A549 (cell line): Measurements from ENCODE around the gene STAT1.

Source experiments
- CEBPB ChIP-seq, 2 experiments: fragments of >200 bp in 1 of 2; sonication (Bioruptor Twin) in 1 of 2; formaldehyde crosslinking in 1 of 2; IDR thresholded peaks; 2 replicates each; pipeline ENCODE4 v1.6.1; 2012 to 2016
- CHD4 ChIP-seq: fragments of 200-600 bp; sonication (generic); IDR thresholded peaks from 2 replicates; pipeline ENCODE4 v1.6.1; 2016; ENCODE audit warnings: antibody characterized with exemption, mild to moderate bottlenecking, borderline replicate concordance
- EP300 ChIP-seq, 2 experiments: fragments of >200 bp; sonication (Bioruptor Twin); formaldehyde crosslinking; IDR thresholded peaks; 2 replicates in 1 of 2; 3 replicates in 1 of 2; pipeline ENCODE4 v1.6.1; 2016 to 2017
- FOSL2 ChIP-seq, 2 experiments: fragments of 450-650 bp in 1 of 2; fragments of >200 bp in 1 of 2; sonication (Bioruptor Twin) in 1 of 2; formaldehyde crosslinking; IDR thresholded peaks; 2 replicates each; pipeline versions ENCODE4 v1.5.0 to v1.6.1; 2016 to 2020; ENCODE audit warnings: mild to moderate bottlenecking in 1 of 2, moderate library complexity in 1 of 2
- JUNB ChIP-seq: fragments of >200 bp; sonication (Bioruptor Twin); formaldehyde crosslinking; IDR thresholded peaks from 2 replicates; pipeline ENCODE4 v1.6.1; 2016
- MAFK ChIP-seq: fragments of 450-650 bp; IDR thresholded peaks from 2 replicates; pipeline ENCODE4 v1.6.1; 2014; ENCODE audit not compliant: partially characterized antibody
- MAZ ChIP-seq: fragments of 150-350 bp; IDR thresholded peaks from 2 replicates; pipeline ENCODE4 v1.6.1; 2014; ENCODE audit warnings: antibody characterized with exemption, low read depth, low read length, borderline replicate concordance
- NPAS2 ChIP-seq: fragments of 250-450 bp; sonication (Bioruptor Pico); IDR thresholded peaks from 2 replicates; pipeline ENCODE4 v1.8.0; 2022; ENCODE audit warnings: mild to moderate bottlenecking, moderate library complexity, borderline replicate concordance
- POLR2A ChIP-seq: IDR thresholded peaks from 2 replicates; pipeline ENCODE4 v1.6.1; 2012; ENCODE audit warnings: mild to moderate bottlenecking, low read length
- RFX5 ChIP-seq: fragments of 450-650 bp; IDR thresholded peaks from 2 replicates; pipeline ENCODE4 v1.7.1; 2014; ENCODE audit warnings: antibody characterized with exemption, mild to moderate bottlenecking, moderate library complexity
- SMC3 ChIP-seq: fragments of >200 bp; sonication (Bioruptor Twin); formaldehyde crosslinking; IDR thresholded peaks from 3 replicates; pipeline ENCODE4 v1.6.1; 2018; ENCODE audit warnings: inconsistent platforms
- TF ChIP-seq, protein P1 (sequence below): fragments of >200 bp; sonication (Bioruptor Twin); formaldehyde crosslinking; IDR thresholded peaks from 3 replicates; pipeline ENCODE4 v1.5.1; 2016
- TF ChIP-seq, protein P2 (sequence below): fragments of 200-600 bp; sonication (generic); IDR thresholded peaks from 2 replicates; pipeline ENCODE4 v1.6.1; 2016; ENCODE audit warnings: antibody characterized with exemption, mild to moderate bottlenecking, moderate library complexity

DNA sequence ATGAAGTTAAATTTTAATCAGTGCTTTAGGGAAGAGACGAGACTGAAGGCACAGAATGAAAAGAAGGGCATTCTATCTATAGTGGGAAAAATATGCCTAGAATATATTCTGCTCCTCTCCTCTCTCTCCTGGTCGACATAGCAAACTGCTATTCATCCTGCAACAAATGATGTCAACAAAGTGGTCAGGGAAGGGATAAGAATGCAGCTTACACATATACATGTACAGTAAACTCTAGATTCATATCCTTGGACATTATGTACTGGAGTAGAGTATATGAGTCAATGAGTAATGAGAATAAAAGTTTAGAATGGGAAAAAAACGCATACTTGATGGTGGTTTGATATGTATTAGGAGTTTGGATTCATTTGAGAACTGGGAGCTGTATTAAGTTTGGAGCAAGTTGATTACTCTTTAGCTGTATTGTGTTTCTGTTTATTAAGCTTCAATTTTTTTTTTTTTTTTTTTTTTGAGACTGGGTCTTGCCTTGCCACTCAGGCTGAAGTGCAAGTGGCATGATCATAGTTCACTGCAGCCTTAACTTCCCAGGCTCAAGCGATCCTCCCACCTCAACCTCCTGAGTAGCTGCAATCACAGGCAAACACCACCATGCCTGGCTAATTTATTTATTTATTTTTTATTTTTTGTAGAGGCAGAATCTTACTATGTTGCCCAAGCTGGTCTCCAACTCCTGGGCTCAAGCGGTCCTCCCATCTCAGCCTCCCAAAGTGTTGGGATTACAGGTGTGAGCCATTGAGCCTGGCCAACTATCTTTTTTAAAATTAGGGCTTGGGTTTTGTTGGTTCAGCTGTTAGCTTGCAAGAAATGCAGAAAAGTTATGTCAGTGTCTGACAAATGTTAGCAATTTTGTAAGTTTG, 53.8 kb downstream of the STAT1 start:
- TF ChIP-seq, protein P1, sequence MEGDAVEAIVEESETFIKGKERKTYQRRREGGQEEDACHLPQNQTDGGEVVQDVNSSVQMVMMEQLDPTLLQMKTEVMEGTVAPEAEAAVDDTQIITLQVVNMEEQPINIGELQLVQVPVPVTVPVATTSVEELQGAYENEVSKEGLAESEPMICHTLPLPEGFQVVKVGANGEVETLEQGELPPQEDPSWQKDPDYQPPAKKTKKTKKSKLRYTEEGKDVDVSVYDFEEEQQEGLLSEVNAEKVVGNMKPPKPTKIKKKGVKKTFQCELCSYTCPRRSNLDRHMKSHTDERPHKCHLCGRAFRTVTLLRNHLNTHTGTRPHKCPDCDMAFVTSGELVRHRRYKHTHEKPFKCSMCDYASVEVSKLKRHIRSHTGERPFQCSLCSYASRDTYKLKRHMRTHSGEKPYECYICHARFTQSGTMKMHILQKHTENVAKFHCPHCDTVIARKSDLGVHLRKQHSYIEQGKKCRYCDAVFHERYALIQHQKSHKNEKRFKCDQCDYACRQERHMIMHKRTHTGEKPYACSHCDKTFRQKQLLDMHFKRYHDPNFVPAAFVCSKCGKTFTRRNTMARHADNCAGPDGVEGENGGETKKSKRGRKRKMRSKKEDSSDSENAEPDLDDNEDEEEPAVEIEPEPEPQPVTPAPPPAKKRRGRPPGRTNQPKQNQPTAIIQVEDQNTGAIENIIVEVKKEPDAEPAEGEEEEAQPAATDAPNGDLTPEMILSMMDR = no peak
- TF ChIP-seq SMC3 (no peak), EP300 (IDR thresholded peaks at IDR 0.05) (no peak), RFX5 (no peak), MAFK (no peak), FOSL2 (IDR thresholded peaks at IDR 0.05) (no peak), FOSL2 (CRISPR knock-in tag; IDR thresholded peaks at IDR 0.05) (no peak; the same call in 1 of the 2 replicates), POLR2A (no peak), CHD4 (no peak), JUNB (no peak), MAZ (no peak), CEBPB (IDR thresholded peaks at IDR 0.05) (no peak), NPAS2 (CRISPR knock-in tag) (no peak)
- TF ChIP-seq, protein P2, sequence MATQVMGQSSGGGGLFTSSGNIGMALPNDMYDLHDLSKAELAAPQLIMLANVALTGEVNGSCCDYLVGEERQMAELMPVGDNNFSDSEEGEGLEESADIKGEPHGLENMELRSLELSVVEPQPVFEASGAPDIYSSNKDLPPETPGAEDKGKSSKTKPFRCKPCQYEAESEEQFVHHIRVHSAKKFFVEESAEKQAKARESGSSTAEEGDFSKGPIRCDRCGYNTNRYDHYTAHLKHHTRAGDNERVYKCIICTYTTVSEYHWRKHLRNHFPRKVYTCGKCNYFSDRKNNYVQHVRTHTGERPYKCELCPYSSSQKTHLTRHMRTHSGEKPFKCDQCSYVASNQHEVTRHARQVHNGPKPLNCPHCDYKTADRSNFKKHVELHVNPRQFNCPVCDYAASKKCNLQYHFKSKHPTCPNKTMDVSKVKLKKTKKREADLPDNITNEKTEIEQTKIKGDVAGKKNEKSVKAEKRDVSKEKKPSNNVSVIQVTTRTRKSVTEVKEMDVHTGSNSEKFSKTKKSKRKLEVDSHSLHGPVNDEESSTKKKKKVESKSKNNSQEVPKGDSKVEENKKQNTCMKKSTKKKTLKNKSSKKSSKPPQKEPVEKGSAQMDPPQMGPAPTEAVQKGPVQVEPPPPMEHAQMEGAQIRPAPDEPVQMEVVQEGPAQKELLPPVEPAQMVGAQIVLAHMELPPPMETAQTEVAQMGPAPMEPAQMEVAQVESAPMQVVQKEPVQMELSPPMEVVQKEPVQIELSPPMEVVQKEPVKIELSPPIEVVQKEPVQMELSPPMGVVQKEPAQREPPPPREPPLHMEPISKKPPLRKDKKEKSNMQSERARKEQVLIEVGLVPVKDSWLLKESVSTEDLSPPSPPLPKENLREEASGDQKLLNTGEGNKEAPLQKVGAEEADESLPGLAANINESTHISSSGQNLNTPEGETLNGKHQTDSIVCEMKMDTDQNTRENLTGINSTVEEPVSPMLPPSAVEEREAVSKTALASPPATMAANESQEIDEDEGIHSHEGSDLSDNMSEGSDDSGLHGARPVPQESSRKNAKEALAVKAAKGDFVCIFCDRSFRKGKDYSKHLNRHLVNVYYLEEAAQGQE = no peak
